Measurements from ENCODE around the gene STX11.

DNA sequence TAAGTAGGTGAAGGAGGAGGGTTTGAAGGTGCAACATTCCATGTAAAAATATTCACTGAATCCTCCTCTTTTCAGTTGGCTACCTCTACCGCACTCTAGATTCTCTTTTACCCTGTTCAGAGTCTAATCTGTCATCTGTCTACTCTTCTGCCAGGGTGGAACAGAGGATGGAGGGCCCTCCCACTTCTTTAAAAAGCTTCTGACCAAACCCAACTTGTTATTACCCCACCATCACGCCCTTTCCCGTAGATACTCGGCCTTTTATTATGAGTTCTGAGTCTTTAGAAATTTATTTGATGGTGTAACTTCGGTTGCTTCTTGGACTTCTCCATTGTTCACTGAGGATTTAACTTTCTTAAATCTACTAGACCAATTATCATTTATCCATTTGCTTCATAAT, 11.7 kb downstream of the STX11 start:
- TF ChIP-seq, protein P1, sequence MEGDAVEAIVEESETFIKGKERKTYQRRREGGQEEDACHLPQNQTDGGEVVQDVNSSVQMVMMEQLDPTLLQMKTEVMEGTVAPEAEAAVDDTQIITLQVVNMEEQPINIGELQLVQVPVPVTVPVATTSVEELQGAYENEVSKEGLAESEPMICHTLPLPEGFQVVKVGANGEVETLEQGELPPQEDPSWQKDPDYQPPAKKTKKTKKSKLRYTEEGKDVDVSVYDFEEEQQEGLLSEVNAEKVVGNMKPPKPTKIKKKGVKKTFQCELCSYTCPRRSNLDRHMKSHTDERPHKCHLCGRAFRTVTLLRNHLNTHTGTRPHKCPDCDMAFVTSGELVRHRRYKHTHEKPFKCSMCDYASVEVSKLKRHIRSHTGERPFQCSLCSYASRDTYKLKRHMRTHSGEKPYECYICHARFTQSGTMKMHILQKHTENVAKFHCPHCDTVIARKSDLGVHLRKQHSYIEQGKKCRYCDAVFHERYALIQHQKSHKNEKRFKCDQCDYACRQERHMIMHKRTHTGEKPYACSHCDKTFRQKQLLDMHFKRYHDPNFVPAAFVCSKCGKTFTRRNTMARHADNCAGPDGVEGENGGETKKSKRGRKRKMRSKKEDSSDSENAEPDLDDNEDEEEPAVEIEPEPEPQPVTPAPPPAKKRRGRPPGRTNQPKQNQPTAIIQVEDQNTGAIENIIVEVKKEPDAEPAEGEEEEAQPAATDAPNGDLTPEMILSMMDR (IDR thresholded peaks at IDR 0.05): no peak
- no peak for TF ChIP-seq POLR2A (IDR thresholded peaks at IDR 0.05)
